HG03064 (cell line): ENCODE data around the gene COL23A1.
"Not testable (repeated sequence)": the region's sequence is repeated elsewhere in the genome, so short reads cannot be mapped to it uniquely, and the experiment has no call there.

Source experiments
- ATAC-seq: cut with Tn5 transposase; IDR thresholded peaks from one replicate; pipeline ENCODE4 v1.9.1; 2021; ENCODE audit warnings: low read depth; ENCODE audit not compliant: unreplicated experiment

The COL23A1 gene

DNA sequence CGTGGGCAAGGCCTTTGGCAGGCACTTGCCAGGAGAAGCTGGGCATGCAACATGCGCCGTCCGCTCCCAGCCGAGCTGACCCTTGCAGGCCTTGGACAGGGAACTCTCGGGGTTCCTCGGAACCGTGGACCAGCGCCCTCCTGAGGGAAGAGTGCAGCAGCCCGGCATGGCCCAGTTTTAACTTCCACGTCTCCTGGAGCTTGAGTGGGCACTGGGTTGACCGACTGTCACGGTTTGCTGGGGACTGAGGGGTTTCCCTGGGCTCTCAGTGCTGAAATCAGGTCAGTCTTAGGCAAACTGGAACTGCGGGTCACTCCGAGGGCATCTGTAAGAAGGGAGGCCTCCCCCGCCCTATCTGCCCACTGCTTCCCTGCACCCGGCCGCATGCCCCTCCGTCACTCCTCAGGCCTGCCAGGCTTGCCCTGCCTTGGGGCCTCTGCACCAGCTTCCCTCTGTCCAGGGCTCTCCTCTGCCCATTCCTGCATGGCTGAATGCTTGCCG lies 270.6 kb downstream of the COL23A1 start:
- ATAC-seq: no peak

DNA sequence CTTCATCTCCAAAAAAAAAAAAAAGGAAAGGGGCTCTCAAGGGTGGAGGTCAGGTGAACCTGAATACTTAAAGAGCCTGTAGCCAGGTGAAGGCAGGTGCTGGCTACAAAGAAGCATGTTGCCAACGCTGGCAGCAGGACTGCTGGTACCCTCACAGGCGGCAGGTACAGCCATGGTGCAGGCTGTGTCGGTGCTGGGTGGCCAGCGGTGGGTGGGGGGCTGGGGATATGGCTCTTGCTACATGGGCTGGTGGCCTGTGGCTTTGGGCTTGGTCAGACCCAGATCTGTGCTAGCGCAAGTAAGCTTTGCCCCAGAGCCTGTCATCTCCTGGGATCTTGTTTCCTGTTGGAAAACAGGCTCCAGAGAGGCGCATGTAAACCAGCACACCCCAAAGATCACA lies 271.3 kb downstream of the COL23A1 start:
- no peak for ATAC-seq

DNA sequence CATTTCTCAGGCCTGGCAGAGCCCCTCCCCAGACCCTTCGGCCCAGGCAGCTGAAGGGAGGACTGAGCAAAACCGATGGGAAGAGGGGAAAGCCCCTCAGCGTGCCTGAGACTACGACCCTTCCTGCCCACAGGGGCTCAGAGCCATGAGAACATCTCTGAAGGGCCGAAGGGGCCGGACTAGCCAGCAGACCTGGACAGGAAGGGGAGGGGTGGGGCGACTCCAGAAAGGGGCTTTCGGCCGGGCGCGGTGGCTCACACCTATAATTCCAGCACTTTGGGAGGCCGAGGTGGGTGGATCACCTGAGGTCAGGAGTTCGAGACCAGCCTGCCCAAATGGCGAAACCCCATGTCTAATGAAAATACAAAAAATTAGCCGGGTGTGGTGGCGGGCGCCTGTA lies 271.8 kb downstream of the COL23A1 start:
- no peak for ATAC-seq

DNA sequence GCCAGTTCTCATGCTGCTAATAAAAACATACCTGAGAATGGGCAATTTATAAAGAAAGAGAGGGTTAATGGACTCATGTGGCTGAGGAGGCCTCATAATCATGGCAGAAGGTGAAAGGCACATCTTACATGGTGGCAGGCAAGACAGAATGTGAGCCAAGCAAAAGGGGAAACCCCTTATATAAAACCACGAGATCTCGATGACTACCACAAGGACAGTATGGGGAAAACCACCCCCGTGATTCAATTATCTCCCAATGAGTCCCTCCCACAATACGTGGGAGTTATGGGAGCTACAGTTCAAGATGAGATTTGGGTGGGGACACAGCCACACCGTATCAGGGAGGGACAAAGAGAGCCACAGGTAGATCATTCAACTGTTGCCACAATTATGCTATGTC lies 272.5 kb downstream of the COL23A1 start:
- ATAC-seq: not testable (repeated sequence)

DNA sequence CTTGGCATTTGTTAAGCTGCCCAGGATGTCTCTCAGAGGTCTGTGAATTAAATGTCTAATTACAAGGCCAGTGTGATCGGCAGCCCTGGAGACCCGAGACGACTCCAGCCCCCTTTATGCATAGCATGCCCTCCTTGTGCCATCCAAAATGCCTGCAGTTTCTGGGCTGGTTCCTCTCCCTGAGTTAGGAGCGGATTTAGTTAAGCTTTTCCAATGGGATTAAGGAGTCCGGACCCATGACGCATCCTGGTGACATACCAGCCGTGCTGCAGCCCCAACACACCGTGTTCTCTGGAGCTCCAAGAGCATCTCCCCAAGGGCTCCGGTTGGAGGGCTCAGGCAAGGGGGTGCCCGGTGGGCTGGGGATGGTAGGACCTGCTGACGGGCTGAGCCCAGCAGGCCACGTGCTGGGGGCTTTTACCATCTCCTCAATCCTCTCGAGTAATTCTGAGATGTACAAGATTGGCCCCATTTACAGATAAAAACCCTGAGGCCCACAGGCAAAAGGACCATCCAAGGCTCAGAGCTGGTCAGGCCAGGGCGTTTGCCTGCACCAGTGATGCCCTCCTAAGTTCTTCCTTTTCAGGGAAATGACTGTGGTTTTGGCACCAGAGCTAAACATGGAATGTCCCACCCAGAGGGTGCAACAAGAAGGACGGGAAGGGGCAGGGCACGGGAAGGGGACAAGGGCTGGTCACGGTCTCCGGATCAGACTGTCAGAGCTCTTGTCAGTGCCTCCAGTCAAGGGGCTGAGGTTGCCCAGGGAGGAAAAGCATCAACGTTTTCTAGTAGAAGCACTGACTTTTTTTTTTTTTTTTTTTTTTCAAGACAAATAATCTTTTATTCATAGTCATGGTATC lies 275.0 kb downstream of the COL23A1 start:
- no peak for ATAC-seq

DNA sequence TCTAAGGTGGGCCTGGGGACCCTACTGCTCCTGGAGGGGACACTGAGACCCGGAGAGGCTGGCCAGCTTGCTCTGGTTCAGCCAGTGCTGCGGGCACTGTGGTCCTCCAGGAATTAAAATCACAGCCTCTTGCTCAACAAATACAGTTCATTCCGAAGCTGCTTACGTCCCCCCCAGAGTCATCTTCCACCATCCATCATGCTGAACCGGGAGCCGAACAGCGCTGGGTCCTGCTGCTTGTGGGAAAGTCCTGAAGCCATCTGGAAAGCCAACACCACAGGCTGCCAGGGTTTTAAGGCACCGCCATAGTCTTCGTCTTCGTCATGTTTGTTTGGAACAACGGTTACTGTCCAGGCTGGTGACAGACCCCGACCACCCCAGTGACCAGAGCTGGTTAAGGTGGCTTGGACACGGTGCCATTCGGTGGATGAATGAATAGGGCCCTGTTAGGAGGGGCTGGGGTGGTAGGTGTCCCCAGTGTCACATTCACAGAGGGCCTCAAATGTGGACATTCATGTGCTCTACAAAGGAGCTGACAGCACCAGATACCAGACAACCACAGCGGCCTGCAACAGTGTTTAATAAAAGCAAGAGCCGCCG lies 276.0 kb downstream of the COL23A1 start:
- no peak for ATAC-seq

DNA sequence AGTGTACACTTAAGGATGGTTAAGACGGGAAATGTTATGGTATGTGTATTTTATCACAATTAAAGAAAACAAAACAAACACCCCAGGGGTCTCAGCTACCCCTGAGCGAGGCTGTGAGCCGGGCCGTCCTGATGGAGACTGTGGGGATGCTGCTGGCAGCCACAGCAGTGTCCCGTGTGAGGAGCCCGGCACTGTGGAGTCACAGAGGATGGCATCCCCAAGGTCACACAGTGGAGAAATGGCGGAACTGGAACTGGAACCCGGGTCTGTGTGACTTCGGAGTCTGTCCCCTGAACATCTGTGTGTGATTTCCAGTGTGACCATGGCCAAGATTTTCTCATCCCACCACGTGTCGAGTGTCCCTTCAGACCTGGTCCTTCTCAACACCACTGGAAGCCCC lies 276.9 kb downstream of the COL23A1 start:
- ATAC-seq: no peak

DNA sequence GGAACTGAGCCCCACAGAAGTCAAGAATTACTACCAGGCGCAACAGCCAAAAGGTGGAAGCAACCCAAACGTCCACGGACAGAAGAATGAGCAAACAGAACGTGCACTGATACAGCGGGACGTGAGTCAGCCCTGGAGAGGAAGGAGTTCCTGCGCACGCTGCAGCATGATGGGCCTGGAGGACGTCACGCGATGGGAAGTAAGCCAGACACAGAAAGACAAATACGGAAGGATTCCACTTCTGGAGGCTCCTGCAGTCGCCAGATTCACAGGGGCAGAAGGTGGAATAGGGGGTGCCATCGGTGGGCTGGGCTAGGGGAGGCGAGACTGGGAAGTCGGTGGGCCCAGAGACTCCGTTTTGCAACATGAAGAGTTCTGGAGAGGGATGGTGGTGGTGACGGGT lies 277.3 kb downstream of the COL23A1 start:
- no peak for ATAC-seq

DNA sequence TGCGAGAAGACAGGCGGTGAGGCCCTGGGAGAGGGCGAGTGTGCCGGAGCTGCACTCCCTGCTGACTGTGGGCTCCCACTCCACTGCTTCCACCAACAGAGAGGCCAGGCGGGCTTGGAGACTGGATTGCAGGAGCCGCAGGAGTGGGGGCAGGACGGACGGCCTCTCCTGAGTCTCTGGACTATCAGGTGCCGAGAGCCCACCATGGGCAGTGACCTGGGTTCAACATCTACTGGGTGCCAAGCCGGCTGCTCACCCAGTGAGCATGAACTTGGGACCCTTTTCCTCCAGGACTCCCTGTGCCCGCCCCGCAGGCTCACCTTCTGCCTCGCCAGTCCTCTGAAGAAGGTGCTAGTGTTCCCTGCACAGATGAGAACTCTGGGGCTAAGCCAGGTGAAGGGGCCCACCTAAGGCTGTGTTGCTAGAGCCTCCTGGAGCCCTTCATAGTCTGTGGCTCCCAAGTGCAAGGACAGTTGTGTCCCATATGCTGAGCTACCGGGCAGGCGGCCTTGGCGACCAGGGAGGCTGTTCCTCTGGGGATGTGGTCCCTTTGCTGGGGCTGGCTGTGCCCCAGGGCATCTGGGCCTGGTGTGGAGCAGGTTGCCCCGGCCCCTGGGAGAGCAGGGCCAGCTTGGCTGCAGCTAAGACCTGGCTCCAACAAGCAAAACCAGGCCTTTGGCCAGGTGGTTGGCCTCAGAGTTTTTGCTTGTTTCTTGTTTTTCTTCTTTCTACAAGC lies 279.9 kb downstream of the COL23A1 start:
- no peak for ATAC-seq

DNA sequence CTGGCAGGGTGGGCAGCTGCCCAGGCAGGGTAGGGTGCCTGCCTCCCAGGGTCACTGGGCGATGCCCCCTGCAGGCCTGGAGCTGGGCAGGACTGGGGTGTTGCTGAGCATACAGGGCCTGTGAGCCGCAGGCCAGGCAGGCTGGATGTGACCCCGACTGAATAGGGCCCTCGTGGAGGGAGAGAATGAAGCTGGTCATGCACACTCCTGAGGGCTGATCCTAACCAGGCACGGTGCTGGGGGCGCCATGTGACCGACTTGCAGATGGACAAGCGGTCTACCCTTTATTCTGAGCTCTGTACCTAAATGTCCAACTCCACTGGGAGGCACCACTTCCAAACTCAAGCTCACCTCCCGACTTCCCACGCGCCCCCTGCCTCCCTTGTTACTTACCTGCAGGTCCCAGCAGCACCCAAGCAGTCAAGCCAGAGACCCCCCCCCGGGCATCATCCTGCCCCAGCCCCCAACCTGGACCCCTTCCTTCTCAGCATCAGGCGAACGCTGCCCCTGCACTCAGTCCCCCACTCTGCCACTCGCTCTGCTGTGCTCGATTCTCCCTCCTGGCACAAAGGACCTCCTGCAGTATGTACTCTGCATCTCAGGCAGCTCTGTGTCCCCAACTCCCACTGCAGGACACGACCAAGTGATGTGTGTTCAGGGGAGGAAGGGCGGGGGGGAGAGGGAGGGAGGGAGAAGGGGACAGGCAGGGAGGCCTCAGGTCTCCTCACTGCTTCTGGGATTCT lies 280.8 kb downstream of the COL23A1 start:
- ATAC-seq: no peak

DNA sequence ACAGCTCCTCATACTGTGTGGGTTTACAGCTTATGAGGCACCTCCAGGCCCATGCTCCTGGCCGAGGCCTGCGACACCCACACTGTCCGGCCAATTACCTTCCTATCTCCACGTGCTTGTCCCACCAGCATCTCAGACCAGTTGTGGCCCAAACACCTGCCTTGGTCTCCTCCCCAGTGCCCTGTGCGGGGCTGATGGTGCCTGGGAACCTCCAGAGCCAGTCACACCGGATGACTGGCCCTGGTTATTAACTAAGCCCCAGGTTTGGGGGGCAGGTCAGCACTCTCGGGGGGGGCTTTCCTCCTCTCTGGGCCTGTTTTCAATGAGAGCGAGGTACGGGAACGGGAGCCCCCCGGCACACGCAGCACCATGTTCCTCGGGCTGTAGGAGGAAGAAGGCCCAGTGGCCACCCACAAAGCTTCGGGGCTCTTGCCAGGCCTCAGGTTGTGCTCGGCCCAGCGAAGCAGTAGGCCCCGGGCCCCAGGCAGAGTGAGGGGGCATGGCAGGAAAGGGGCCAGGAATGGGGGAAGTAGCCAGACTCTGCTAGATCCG lies 281.6 kb downstream of the COL23A1 start:
- no peak for ATAC-seq

DNA sequence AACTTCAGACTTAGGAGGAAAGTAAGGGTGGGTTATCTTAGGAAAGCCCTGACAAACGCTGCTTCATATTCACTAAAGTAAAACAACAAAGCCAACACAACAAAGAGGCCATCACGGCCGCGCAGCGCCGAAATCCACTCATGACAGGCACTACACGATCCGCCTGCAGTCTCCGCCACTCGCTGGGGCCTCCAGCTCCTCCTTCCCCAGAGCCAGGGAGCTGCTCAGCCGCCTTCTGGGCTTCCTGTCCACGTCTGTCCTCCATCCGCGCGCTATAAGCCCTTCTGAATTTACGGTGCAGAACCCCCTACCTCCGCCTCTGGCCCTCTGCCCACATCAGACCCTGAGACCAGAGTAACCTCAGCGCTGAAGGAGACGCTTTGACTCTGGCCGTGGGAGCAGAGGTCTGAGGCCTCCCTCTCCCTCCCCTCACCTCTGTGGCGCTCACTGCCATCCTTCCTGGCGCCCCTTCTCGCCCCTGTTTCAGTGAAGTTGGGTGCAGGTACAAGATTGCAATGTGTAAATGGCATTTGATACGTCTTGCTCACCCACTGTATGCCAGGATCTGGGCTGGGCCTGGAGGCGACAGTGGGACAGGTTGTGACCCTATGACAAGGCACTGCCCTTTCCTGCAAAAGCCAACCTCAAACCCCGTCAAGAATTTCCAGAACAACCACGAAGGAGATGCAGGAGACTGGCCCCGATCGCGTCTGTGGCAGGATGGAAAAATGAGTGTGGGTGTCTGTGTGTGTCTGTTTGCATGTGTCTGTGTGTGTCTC lies 282.7 kb downstream of the COL23A1 start:
- no peak for ATAC-seq

DNA sequence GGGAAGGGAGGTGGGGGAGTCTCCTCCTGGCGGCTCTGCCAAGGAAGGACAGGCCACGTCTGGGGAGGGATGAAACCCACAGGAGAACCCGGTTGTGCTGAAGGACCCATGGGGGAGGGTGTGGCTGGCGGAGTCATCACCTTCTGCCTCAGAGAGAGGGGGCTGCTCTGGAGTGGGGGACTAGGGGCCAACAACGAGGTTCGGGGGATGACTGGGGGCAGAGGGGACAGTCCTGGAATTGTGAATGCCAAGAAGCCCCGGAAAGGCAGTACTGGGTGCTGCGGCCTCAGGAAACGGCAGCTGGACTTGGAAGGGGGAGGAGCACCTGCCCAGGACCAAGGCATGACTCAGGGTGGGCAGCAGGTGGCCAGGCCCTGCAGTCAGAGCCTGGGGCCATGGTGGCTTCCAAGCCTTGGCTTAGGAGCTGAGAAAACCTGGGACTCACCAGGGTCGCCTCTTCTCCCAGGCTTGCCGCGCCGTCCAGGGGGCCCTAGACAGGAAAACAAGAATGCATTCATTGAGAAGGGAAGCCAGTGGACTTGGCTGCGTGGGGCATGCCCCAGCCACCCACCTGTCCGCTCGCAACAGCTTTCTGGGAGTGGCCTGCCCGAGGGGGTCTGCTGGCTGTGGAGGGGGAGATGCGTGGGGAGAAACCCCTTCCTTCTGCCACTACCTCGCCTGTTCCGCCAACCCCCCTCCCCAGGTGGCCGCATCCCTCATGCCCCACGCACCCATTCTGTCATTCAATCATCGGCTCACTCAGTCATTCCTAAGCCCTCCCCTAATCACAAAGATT lies 283.6 kb downstream of the COL23A1 start:
- no peak for ATAC-seq

DNA sequence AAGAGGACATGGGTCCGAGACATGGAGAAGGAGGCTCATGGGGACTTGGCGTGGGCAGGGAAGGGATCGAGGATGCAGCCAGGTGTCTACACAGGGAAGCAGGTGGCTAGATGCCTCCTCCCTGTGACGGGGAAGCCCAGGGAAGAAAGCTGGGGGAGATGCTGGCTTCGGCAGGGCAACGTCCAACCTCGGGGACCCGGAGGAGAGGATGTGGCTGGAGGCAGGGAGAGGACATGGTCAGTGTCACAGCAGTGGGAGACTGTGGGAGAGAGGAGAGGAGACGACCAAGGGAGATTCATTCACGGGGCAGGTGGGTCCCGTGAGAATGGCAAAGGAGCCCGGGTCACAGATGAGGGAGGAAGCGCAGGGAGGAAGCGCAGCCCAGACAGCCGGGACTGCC lies 284.4 kb downstream of the COL23A1 start:
- ATAC-seq: no peak

DNA sequence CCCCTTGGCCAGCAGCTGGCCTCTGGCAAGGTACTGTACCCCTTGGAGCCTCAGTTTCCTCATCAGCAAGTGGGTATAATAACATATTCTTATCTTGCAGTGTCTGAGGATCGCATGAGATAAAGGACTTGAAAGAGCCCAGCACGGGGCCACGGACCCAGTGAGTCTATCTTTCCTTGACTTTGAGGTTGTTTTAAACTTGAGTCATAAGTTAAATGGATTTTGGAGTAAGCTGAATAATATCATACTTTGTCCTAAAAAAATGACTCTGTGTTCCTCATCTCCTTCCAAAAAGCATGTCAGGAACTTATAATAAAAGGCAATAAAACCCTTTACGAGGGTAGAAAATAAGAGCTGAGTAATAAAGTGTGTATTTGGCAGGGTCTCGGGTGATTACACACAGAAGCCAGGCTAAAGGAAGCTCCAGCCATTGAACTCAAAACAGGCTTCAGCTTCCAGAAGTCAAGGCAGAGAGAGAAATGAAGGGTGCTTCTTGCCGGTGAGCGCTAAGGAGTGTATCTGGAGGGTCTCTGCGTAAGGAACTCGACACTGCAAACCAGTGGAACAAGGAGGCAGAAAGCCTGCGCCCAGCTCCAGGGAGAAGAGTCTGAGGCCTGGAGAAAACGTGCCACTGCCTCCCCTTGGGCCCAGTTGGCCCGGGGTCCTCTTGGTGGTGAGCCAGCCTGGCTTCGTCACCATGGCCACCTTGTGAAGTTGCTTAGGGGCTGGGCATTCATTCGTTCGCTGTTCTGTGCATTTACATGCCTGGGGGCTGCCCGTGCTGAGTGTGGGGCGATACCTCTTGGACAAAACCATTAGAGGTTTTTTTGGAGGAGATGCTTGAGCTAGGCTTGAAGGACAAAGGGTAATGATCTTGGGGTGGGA lies 285.2 kb downstream of the COL23A1 start:
- ATAC-seq: no peak

DNA sequence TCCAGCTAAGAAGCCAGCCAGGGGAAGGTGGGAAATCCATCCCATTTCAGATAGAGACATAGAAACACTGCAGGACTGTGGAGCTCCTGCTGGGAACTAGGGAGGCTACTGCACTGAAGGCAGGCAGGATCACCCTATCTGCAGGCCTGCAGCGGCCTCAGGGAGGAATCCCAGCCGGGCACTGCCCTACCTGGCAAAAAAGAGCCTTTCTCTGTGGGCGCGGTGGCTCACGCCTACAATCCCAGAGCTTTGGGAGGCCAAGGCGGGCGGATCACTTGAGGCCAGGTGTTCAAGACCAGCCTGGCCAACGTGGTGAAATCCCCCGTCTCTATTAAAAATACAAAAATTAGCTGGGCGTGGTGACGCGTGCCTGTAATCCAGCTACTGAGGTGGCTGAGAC lies 286.2 kb downstream of the COL23A1 start:
- ATAC-seq: no peak

DNA sequence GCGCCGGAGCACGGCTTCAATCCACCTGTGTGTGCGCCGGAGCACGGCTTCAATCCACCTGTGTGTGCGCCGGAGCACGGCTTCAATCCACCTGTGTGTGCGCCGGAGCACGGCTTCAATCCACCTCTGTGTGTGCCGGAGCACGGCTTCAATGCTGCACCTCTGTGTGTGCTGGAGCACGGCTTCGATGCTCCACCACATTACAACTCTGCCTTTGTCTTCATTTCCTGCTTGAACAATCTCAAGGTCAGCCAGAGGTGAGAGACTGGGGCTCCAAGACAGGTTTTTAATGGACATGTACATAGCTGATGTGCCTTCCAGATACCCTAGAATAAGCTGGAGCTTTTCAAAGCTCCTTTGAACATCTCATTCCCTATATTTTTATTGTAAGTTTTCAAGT lies 287.9 kb downstream of the COL23A1 start:
- ATAC-seq: not testable (repeated sequence)

DNA sequence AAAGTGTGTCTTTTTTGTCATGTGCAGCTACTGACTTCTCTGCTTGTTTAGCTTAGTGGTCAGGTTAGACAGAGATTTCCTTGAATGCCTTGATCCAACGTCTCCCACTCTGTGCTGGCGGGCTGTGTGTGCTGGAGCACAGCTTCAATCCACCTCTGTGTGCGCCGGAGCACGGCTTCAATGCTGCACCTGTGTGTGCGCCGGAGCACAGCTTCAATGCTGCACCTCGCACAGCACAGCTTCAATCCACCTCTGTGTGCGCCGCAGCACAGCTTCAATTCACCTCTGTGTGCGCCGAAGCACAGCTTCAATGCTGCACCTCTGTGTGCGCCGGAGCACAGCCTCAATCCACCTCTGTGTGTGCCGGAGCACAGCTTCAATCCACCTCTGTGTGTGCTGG lies 288.6 kb downstream of the COL23A1 start:
- ATAC-seq: no peak
